Myometrial cell (primary cell): ENCODE results near the gene NDUFC2. TPM values are rescaled to one million over a fixed set of nuclear protein-coding genes. Genes with fewer than 3 reads are reported as not detected.

Source experiments
- total RNA-seq: library from RNA; depleted of rRNA; stranded (reverse); fragments of >200 nt; gene quantifications from 2 replicates; pipeline ENCODE4 v1.2.3, GENCODE V29; 2015

Gene NDUFC2
- 132 and 234 TPM in 2 replicates for total RNA-seq

DNA sequence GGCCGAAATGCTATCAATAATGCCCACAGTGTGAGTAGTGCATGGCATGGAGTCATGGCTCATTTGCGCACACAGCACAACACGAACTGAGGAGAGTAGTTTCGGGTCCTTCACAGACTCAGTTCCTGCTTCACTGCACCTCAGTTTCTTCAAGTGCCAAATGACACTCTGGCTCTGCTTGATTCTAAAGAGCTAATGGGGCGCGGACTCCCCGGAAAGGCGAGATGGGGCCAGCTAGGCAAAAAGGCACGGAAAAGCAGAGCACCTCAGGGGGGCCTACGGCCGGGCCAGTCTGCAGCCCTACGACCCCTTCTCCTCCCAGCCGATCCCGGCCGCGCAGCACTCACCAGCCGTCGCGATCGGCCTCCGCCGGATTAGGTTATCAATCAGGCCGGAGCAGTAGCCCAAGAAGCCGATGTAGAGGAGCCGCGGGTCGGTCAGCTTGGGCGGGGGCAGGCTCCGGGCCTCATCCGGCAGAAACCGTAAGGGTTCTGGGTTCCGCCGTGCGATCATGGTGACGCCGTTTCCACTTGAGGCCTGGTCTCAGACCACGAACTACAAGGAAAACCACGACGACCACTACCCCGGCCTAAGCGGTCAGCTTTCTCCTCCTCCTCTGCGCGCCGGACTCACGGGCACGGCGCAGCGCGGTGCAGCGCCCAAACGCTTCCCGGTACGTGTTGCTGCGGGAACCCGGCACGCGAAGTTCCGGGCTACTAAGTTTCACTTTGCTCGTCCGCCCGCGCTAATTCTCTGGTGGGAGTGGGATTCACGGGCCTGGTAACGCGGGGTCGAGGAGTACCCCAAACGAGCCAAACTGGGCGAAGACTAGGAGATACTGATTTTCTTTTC is at the start of gene NDUFC2:
TSS of gene NDUFC2 (minus strand) at position 631 of the 852 bp plus-strand sequence. CDS start at position 513, 118 bp downstream.

DNA sequence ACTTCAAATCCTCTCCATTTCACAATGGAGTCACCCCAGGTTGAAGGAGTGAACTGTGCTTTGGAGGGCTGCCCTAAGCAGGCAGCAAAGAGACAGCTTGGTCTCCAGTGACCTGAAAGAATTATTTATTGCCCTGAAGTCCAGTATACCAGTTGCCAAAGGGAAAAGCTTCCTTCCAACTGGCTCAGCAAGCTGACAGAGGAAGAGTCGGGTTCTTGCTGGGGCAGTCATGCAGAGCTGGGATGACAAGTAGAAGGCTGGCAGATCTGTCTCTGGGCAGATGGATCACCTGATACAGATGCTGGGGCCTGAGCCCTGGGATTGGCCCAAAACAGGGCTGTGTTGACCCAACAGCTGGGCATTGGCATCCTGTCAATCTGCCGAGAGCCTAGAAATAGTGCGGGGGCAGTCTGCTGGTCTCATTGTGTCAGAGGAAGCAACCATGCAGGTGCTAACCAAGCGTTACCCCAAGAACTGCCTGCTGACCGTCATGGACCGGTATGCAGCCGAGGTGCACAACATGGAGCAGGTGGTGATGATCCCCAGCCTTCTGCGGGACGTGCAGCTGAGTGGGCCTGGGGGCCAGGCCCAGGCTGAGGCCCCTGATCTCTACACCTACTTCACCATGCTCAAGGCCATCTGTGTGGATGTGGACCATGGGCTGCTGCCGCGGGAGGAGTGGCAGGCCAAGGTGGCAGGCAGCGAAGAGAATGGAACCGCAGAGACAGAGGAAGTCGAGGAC is 16.1 kb downstream of the NDUFC2 start, which contains the start of gene THRSP:
TSS of gene THRSP (plus strand) at position 422 of the 742 bp plus-strand sequence. CDS start at position 443, 21 bp downstream.

DNA sequence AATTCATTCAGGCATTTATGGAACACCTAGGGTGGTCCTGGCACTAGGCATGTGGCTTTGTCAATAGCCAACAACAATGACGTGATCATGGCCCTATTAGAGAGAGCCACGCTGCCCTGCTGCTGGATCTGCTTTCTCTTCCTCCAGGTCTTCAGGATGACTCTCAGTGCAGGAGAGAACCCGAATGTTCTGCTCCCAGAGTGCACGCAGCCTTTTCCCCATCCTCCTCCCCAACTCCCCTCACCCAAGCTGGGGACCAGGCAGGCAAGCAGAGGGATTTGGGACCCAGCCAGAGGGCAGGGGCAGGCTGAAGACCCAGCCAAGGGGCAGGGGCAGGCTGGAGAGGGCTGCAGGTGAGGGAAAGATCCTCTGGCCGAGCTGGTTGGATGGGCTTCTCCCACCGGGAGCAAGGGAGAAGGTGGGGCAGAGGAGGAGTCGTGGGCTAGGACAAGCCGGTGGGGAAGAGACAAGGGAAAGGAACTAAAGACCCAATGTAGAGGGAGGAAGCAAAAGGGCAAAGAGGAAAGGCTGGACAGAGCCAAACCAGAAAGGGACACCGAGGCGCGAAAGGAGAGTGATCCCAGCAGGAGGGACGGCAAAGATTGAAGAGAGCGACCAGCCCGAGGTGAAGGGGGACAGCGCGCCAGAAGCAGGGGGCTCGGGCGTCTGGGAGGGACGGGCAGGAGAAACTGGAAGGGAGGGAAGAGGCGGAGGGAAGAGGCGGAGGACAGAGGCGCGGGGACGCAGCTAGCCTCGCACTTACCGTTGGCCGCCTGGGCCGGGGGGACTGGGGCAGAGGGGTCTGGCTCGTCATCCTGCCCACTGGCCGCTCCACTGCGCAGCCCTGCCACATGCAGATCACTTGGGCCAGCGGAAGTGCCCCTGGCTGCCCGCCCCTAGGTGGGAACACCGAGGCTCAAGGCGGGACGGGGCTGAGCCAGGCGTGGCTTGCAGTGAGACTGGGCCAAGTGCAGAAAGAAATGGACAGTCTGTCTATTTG is 57.0 kb downstream of the NDUFC2 start, which contains the start of gene KCTD14:
TSS of gene KCTD14 (minus strand) at position 880 of the 1,000 bp plus-strand sequence. CDS start at position 853, 27 bp downstream.

Other genes starting within 250 kb of the NDUFC2 start
- 28.9 and 47.9 TPM in 2 replicates for gene INTS4, start 85.2 kb downstream of the NDUFC2 start, total RNA-seq
- gene KCTD14, start 56.6 kb downstream of the NDUFC2 start, total RNA-seq, result 2.6 and 4.1 TPM in 2 replicates
- not detected in 2 replicates for gene THRSP, start 16.0 kb downstream of the NDUFC2 start, total RNA-seq
- gene ALG8, start 59.8 kb upstream of the NDUFC2 start, total RNA-seq, result 42.4 and 69.5 TPM in 2 replicates
- gene KCTD21, start 108.8 kb upstream of the NDUFC2 start, total RNA-seq, result 8.7 and 9.5 TPM in 2 replicates
- 7.8 and 12.7 TPM in 2 replicates for gene USP35, start 109.1 kb upstream of the NDUFC2 start, total RNA-seq